ENCODE measurements around the gene TNF.

DNA sequence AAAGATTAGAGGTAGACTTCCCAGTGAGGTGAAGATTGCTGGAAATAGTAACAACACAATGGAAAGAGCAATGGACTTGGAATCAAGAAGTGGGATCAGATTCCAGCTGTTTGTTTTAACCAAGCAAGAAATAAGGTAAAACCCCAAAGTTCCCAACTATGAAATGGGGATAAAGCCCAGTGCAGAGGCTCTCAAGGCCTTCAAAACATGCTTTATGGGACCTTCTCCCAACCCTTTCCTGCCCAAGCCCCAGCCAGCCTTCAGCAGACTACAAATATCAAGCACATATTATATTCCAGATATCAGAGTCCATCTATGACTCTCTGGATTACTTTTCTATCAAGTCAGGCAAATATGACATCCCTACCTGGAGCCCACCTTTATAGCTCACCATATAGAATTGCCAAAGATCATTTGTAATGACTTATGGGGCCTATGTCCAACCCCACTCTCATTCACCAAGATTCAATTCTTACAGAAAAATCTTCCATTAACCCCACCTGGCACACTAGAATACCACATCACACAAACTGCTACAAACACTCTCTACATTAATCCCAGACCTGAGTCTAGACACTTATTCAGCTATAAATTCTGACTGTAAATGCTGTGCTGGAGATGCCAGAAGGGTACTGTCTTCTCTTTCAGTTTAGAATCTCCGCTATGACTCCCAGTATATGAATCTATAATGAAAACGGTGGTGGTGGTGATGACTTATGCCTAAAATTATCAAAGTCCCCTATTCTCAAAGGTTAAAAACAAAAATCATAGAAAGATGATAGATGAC is 39.6 kb upstream of the TNF start:
- TF ChIP-seq SIN3A (IDR thresholded peaks at IDR 0.05; ENCODE audit: borderline replicate concordance, low read depth, low read length) (no peak), CTCF (IDR thresholded peaks at IDR 0.05) (no peak), SMC3 (IDR thresholded peaks at IDR 0.05; ENCODE audit: low read depth, low read length) (no peak), YY1 (IDR thresholded peaks at IDR 0.05; ENCODE audit: low read depth) (no peak), POLR2AphosphoS5 (IDR thresholded peaks at IDR 0.05; ENCODE audit: low read depth, low read length) (no peak)
